Stomach (tissue), 9 donors: ENCODE data around the gene TSKU. TPM values are rescaled to one million over a fixed set of nuclear protein-coding genes. Genes with fewer than 3 reads are reported as not detected.

Experiments used
- DNase-seq, 2 donors: peaks; one replicate each; pipeline versions ENCODE4 v3.0.0 to v3.0.0-alpha.2; 2013 to 2019
- H3K27ac ChIP-seq, 5 donors: fragments of 200-600 bp in 4 of 5; sonication (generic) in 4 of 5; one replicate each; pipeline ENCODE4 v1.5.1; 2013 to 2019; ENCODE audit warnings: mild to moderate bottlenecking in 1 of 5, moderate library complexity in 1 of 5
- H3K27me3 ChIP-seq, 3 donors: fragments of 200-600 bp; sonication (generic); one replicate each; pipeline ENCODE4 v1.5.1; 2017 to 2019; ENCODE audit warnings: mixed run types in 1 of 3
- H3K36me3 ChIP-seq, 4 donors: fragments of 200-600 bp; sonication (generic); 1 replicate in 3 of 4; 2 replicates in 1 of 4; pipeline ENCODE4 v1.5.1; 2016 to 2019
- H3K4me1 ChIP-seq, 4 donors: fragments of 200-600 bp; sonication (generic); one replicate each; pipeline ENCODE4 v1.5.1; 2016 to 2019
- H3K4me3 ChIP-seq, 4 donors: fragments of 200-600 bp; sonication (generic) in 3 of 4; one replicate each; pipeline ENCODE4 v1.5.1; 2016 to 2019; ENCODE audit warnings: mild to moderate bottlenecking in 1 of 4
- H3K9me3 ChIP-seq, 4 donors: fragments of 200-600 bp; sonication (generic); one replicate each; pipeline ENCODE4 v1.5.1; 2016 to 2019
- EP300 ChIP-seq: sonication (generic); formaldehyde crosslinking; IDR thresholded peaks from one replicate; pipeline ENCODE4 v1.6.1; 2017; ENCODE audit warnings: antibody characterized with exemption
- POLR2A ChIP-seq, 4 donors: fragments of 450-650 bp; IDR thresholded peaks; one replicate each; pipeline ENCODE4 v1.6.1; 2016; ENCODE audit warnings: antibody characterized with exemption in 4 of 4, control low read depth in 2 of 4, mild to moderate bottlenecking in 1 of 4, moderate library complexity in 1 of 4
- POLR2AphosphoS5 ChIP-seq, 3 donors: sonication (generic); formaldehyde crosslinking; IDR thresholded peaks; one replicate each; pipeline ENCODE4 v1.6.1; 2016; ENCODE audit warnings: antibody characterized with exemption in 3 of 3
- WGBS, 5 donors: extraction: QIAGEN DNeasy Blood & Tissue Kit in 3 of 5; methylation state at CpG; one replicate each; pipeline versions ENCODE4 v1.1.5 to v1.1.7; 2013 to 2018; 5-methylcytosine and 5-hydroxymethylcytosine counted together
- intact Hi-C: fragments of 100-400 bp; cut with DNase I; formaldehyde crosslinking; loops from one replicate; pipeline ENCODE4 v1.15.1; 2023; ENCODE audit warnings: low total_unique reads
- polyA plus RNA-seq, 3 donors: library from polyadenylated mRNA; stranded (reverse); fragments of 200-250 nt; gene quantifications; one replicate each; pipeline ENCODE4 v1.2.3, GENCODE V29; 2013
- total RNA-seq, 5 donors: library from RNA; depleted of rRNA; stranded (reverse); fragments of >200 nt; gene quantifications; one replicate each; pipeline versions ENCODE4 v1.1.0 to v1.2.3, GENCODE V29; 2014 to 2016
- TF ChIP-seq, protein P1 (sequence below), 7 experiments: fragments of 450-650 bp in 4 of 7; fragments of 200-600 bp in 3 of 7; sonication (generic) in 3 of 7; IDR thresholded peaks; one replicate each; pipeline ENCODE4 v1.5.1; 2016 to 2019; ENCODE audit warnings: antibody characterized with exemption in 7 of 7, control low read depth in 2 of 7, mild to moderate bottlenecking in 1 of 7
- donor health status: healthy with polysubstance abuse.
- donor health status: Bipolar disorder and iron deficiency.
- donor health status: healthy.

The TSKU gene
- total and polyA plus RNA-seq, 8 donors: 11.1 to 114 (median 19.7) TPM

- TF ChIP-seq POLR2A (IDR thresholded peaks at IDR 0.05): no peak
- no peak for TF ChIP-seq EP300
- no peak for TF ChIP-seq POLR2AphosphoS5 (IDR thresholded peaks at IDR 0.05)
- TF ChIP-seq, protein P1, sequence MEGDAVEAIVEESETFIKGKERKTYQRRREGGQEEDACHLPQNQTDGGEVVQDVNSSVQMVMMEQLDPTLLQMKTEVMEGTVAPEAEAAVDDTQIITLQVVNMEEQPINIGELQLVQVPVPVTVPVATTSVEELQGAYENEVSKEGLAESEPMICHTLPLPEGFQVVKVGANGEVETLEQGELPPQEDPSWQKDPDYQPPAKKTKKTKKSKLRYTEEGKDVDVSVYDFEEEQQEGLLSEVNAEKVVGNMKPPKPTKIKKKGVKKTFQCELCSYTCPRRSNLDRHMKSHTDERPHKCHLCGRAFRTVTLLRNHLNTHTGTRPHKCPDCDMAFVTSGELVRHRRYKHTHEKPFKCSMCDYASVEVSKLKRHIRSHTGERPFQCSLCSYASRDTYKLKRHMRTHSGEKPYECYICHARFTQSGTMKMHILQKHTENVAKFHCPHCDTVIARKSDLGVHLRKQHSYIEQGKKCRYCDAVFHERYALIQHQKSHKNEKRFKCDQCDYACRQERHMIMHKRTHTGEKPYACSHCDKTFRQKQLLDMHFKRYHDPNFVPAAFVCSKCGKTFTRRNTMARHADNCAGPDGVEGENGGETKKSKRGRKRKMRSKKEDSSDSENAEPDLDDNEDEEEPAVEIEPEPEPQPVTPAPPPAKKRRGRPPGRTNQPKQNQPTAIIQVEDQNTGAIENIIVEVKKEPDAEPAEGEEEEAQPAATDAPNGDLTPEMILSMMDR (IDR thresholded peaks at IDR 0.05): no peak
- Histone ChIP-seq H3K27me3 (no peaks in the 10 kb centered on the region), H3K4me1 (peaks cover 6 to 31% (median 12%) of the 10 kb centered on the region in 4 donors), H3K4me3 (no peak overlapping the region), H3K36me3 (no peaks in the 10 kb centered on the region), H3K9me3 (no peaks in the 10 kb centered on the region), H3K27ac (no peak overlapping the region)
- DNase-seq: no peak
- WGBS, 5 donors: 87 to 96% (median 95%) methylated on average over 5 of the region's 5 CpGs
- intact Hi-C loops: no loop called here
Observed at GRCh38 chr11:76762356-76762752, 20.8 kb upstream of the TSKU start.

- TF ChIP-seq POLR2AphosphoS5 (IDR thresholded peaks at IDR 0.05) (no peak), EP300 (no peak), POLR2A (IDR thresholded peaks at IDR 0.05) (no peak)
- TF ChIP-seq, protein P1 (IDR thresholded peaks at IDR 0.05): no peak
- Histone ChIP-seq H3K27me3 (no peaks in the 10 kb centered on the region), H3K27ac (peak overlapping the region in 1 of 5 donors; percentile 20), H3K4me3 (no peak overlapping the region), H3K9me3 (no peaks in the 10 kb centered on the region), H3K36me3 (no peaks in the 10 kb centered on the region), H3K4me1 (peaks cover 11 to 38% (median 19%) of the 10 kb centered on the region in 4 donors)
- WGBS, 5 donors: 78 to 88% (median 83%) methylated on average over 4 to 5 of the region's 5 CpGs
- intact Hi-C loops: no loop called here
- DNase-seq: no peak
Observed at GRCh38 chr11:76762867-76763572, 20.1 kb upstream of the TSKU start.

- peaks cover 18 to 45% (median 26%) of the 10 kb centered on the region in 4 donors for H3K4me1 ChIP-seq
- TF ChIP-seq EP300 (no peak), POLR2A (IDR thresholded peaks at IDR 0.05) (no peak), POLR2AphosphoS5 (IDR thresholded peaks at IDR 0.05) (peak in 2 of 3 donors; percentile 18 to 55)
- TF ChIP-seq, protein P1 (IDR thresholded peaks at IDR 0.05): no peak
- peak in 1 of 2 donors; percentile 85 for DNase-seq
Observed at GRCh38 chr11:76763573-76764346, 19.4 kb upstream of the TSKU start.

DNA sequence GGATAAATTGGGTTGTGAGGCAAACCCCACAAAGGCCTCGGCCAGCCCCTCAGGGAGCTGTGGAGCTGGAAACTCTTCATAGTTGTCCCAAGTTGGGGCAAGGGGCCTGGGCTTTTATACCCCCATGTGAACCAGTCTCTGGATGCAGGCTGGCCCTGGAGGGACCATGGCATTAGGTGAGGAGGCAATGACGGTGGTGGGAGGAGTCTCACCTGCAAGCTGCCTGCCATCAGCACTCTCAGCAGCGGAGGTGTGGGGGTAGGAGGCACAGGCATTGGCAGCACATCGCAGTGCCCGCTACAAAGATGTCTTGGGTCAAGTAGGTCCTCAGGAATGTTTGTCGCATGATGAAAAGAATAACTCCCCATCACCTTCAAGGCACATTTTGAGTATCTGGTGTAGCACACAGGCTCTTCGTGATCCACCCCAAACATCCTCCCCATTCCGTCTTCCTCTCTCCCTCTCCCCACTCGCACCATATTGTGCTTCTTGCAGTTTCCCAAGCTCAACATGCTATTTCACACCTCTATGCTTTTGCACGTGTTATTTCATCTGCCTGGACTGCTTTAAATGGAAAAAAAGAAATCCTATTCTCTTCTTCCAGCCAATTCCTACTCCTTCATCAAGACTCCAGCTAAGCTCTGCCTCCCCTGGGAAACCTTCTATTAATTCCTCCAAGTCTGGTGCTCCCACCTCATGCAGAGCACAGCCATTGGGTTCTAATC, 18.1 kb upstream of the TSKU start:
- WGBS, 5 donors: 84 to 93% (median 91%) methylated on average over 8 to 10 of the region's 10 CpGs
- Histone ChIP-seq H3K4me1 (peaks cover 31 to 59% (median 39%) of the 10 kb centered on the region in 4 donors), H3K27me3 (no peaks in the 10 kb centered on the region), H3K27ac (no peak overlapping the region), H3K36me3 (no peaks in the 10 kb centered on the region), H3K9me3 (no peaks in the 10 kb centered on the region), H3K4me3 (no peak overlapping the region)
- TF ChIP-seq POLR2AphosphoS5 (IDR thresholded peaks at IDR 0.05) (no peak), EP300 (no peak), POLR2A (IDR thresholded peaks at IDR 0.05) (no peak)
- TF ChIP-seq, protein P1 (IDR thresholded peaks at IDR 0.05): no peak
- no peak for DNase-seq
- intact Hi-C loops: no loop called here

More at GRCh38 chr11:76763573-76764346, 19.4 kb upstream of the TSKU start:
- Histone ChIP-seq H3K27ac (peak overlapping the region in 1 of 5 donors; percentile 20), H3K27me3 (no peaks in the 10 kb centered on the region), H3K4me3 (no peak overlapping the region), H3K9me3 (no peaks in the 10 kb centered on the region), H3K36me3 (no peaks in the 10 kb centered on the region)
- WGBS, 5 donors: 23 to 45% (median 38%) methylated on average over 5 of the region's 5 CpGs
- intact Hi-C loops: no loop called here
